Measurements from ENCODE around the gene PPP1R27.

The PPP1R27 gene

GRCh38 chr17:81801327-81801726 is 33.5 kb downstream of the PPP1R27 start:
- TF ChIP-seq CTCF (IDR thresholded peaks at IDR 0.05; ENCODE audit: extremely low read depth, insufficient read depth, missing control alignments): no peak
- DNase-seq (ENCODE audit: low spot score): no peak
- in situ Hi-C loops (cut with MboI; ENCODE audit: low pct_unique_long_range_greater_than_20kb, low sequenced_read_pairs, unreplicated experiment): no loop called here

GRCh38 chr17:81794509-81794908 is 40.3 kb downstream of the PPP1R27 start:
- TF ChIP-seq CTCF (IDR thresholded peaks at IDR 0.05; ENCODE audit: extremely low read depth, insufficient read depth, missing control alignments): no peak
- no peak for DNase-seq (ENCODE audit: low spot score)
- in situ Hi-C loops (cut with MboI; ENCODE audit: low pct_unique_long_range_greater_than_20kb, low sequenced_read_pairs, unreplicated experiment): no loop called here

GRCh38 chr17:81794074-81794476 is 40.8 kb downstream of the PPP1R27 start:
- in situ Hi-C loops (cut with MboI; ENCODE audit: low pct_unique_long_range_greater_than_20kb, low sequenced_read_pairs, unreplicated experiment): no loop called here
- TF ChIP-seq CTCF (IDR thresholded peaks at IDR 0.05; ENCODE audit: extremely low read depth, insufficient read depth, missing control alignments): no peak

GRCh38 chr17:81792675-81793615 is 41.9 kb downstream of the PPP1R27 start:
- in situ Hi-C loops (cut with MboI; ENCODE audit: low pct_unique_long_range_greater_than_20kb, low sequenced_read_pairs, unreplicated experiment): no loop called here

More at GRCh38 chr17:81794074-81794476, 40.8 kb downstream of the PPP1R27 start:
- no peak for DNase-seq (ENCODE audit: low spot score)

More at GRCh38 chr17:81792675-81793615, 41.9 kb downstream of the PPP1R27 start:
- DNase-seq (ENCODE audit: low spot score): no peak
- no peak for TF ChIP-seq CTCF (IDR thresholded peaks at IDR 0.05; ENCODE audit: extremely low read depth, insufficient read depth, missing control alignments)
